Ovary (tissue), 3 donors: Measurements from ENCODE around the gene DMBX1.

Experiments
- POLR2A ChIP-seq: fragments of 450-650 bp; IDR thresholded peaks from one replicate; pipeline ENCODE4 v1.6.1; 2017; ENCODE audit warnings: antibody characterized with exemption, mild to moderate bottlenecking, moderate library complexity
- TF ChIP-seq, protein P1 (sequence below), 3 donors: fragments of 450-650 bp in 2 of 3; fragments of 200-600 bp in 1 of 3; IDR thresholded peaks; one replicate each; pipeline versions ENCODE4 v1.5.1 to v1.8.0; 2016 to 2022; ENCODE audit warnings: antibody characterized with exemption in 3 of 3, mild to moderate bottlenecking in 1 of 3
- donor health status: DM: no; HTN: no; CAD: no.

DNA sequence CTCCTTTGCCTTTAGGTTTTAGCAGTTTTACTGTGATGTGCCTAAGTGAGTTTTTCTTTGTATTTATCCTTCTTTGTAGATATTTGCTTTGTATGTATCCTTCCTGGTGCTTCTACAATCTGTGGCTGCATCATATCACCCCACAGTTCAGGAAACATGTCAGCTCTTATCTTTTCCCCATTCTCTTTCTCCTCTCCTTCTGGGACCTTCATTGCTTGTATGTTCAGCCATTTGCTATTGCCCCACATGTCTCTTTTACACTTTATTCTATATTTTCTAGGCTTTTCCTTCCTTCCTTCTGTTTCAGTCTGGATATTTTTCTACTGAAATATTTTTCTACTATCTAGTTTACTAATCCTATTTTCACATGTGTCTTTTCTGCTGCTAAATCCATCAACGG, 46.9 kb downstream of the DMBX1 start:
- TF ChIP-seq, protein P1, sequence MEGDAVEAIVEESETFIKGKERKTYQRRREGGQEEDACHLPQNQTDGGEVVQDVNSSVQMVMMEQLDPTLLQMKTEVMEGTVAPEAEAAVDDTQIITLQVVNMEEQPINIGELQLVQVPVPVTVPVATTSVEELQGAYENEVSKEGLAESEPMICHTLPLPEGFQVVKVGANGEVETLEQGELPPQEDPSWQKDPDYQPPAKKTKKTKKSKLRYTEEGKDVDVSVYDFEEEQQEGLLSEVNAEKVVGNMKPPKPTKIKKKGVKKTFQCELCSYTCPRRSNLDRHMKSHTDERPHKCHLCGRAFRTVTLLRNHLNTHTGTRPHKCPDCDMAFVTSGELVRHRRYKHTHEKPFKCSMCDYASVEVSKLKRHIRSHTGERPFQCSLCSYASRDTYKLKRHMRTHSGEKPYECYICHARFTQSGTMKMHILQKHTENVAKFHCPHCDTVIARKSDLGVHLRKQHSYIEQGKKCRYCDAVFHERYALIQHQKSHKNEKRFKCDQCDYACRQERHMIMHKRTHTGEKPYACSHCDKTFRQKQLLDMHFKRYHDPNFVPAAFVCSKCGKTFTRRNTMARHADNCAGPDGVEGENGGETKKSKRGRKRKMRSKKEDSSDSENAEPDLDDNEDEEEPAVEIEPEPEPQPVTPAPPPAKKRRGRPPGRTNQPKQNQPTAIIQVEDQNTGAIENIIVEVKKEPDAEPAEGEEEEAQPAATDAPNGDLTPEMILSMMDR (IDR thresholded peaks at IDR 0.05), result no peak
- no peak for TF ChIP-seq POLR2A
